ENCODE data around the gene PRKN.

The PRKN gene

DNA sequence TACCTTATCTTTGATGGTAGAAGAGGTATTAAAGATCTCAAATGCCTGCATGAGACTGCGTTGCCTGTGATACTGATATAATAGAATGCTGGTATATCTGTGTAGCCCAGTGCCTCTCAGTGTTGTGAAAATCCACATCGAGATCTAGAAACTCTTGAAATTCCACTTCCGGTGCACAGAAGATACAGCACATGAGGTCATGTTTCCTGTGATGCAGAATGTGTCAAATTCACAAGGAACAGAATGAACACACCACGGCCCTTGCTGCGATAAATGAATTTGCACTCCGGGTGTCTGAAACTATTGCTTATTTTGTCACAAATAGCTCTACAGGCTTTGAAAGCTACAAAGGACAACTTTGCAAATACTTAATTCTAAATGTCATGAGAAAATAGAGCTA, 765.8 kb downstream of the PRKN start:
- TF ChIP-seq CTCF (IDR thresholded peaks at IDR 0.05; ENCODE audit: low read length, missing control alignments): no peak
- H3K4me3 ChIP-seq (replicated peaks; ENCODE audit: low read depth, low read length): no peak overlapping the region
- no peak for DNase-seq (ENCODE audit: low read depth)

DNA sequence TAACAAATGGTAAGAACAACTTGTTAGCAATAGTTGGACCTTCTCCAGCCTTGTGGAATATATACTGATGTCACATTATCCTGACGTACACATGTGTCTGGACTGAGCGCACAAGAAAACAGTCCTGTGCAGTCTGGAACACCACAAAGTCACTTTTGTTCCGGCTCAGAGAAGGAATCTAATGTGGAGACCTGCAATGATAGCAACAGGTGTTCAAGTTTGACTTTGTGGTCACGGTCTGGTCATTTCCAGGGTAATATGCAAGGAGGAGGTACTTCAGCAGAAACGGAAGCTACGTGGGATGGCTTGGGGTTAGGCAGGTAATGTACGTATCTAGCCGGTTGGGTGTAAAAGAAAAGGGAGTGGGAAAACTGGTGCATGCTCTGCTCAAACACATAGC, 766.5 kb downstream of the PRKN start:
- no peak for TF ChIP-seq CTCF (IDR thresholded peaks at IDR 0.05; ENCODE audit: low read length, missing control alignments)
- H3K4me3 ChIP-seq (replicated peaks; ENCODE audit: low read depth, low read length): no peak overlapping the region
- DNase-seq (ENCODE audit: low read depth): no peak

GRCh38 chr6:161959072-161959471, 768.5 kb downstream of the PRKN start:
- DNase-seq (ENCODE audit: low read depth): no peak
- H3K4me3 ChIP-seq (replicated peaks; ENCODE audit: low read depth, low read length): no peak overlapping the region
- TF ChIP-seq CTCF (IDR thresholded peaks at IDR 0.05; ENCODE audit: low read length, missing control alignments): no peak

DNA sequence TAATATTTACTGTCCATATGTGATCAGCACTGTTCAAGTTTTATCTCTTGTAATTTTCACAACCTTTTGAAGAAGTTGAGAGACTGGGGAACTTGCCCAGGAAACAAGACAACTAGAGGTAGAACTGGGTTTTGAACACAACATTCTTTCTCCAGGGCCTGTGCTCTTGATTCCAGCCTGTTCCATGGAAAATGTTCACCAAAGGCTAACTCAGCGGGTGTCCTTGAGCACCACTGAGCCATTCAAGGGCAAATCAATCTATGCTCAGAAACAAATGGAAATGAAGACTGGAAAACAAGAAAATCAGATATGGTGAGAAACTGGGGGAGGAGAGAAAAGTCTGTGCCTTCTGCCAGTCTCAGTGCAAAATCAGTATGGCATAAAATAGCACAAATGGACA, 771.5 kb downstream of the PRKN start:
- DNase-seq (ENCODE audit: low read depth): no peak
- no peak for TF ChIP-seq CTCF (IDR thresholded peaks at IDR 0.05; ENCODE audit: low read length, missing control alignments)
- no peak overlapping the region for H3K4me3 ChIP-seq (replicated peaks; ENCODE audit: low read depth, low read length)

DNA sequence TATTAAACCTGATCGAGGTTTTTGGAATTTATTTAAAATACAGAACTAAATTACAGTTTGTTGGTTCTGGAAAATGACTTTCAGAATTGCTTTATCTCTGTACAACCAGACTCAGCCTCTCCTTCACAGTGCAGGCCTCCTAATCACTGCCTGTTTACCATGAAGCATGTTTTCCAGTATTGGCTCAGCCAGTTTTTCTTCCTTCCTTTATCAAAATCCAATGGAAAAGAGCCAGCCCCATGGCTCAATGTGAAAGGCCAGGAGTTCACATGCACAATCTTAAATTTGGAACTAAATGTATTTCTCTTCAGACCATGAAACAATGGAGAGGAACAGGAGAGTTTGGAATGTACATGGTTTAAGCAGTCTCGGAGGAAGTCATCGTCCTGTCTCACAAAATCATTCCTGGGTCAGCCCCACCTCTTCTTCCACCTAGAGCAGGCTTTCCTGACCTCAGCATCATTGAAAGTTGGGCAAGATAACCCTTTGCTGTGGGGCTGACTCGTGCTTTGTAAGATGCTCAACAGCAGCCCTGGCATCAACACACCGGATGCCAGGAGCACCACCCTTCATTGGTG, 772.8 kb downstream of the PRKN start:
- H3K4me3 ChIP-seq (replicated peaks; ENCODE audit: low read depth, low read length): no peak overlapping the region
- no peak for TF ChIP-seq CTCF (IDR thresholded peaks at IDR 0.05; ENCODE audit: low read length, missing control alignments)
- no peak for DNase-seq (ENCODE audit: low read depth)

GRCh38 chr6:161954077-161954476, 773.5 kb downstream of the PRKN start:
- TF ChIP-seq CTCF (IDR thresholded peaks at IDR 0.05; ENCODE audit: low read length, missing control alignments): no peak
- no peak overlapping the region for H3K4me3 ChIP-seq (replicated peaks; ENCODE audit: low read depth, low read length)
- DNase-seq (ENCODE audit: low read depth): no peak

DNA sequence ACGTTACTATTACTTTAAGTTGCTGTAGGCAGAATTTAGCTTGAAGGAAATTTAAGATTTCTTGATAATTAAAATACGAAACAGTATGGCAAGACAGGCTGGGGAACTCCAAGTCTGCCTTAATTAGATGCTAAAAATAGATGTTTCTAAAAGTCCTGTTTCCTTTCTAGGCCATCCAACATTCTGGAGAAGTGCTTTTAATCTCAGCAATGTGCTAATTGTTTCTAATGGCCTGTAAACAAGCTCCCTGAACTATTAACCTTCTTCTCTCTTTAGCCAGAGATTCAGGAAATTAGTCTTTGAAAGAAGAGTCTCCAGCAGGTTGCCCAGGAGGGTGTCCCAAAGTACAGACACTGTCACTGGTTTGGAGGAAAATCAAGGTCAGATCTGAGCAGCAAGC, 776.4 kb downstream of the PRKN start:
- no peak for TF ChIP-seq CTCF (IDR thresholded peaks at IDR 0.05; ENCODE audit: low read length, missing control alignments)
- H3K4me3 ChIP-seq (replicated peaks; ENCODE audit: low read depth, low read length): no peak overlapping the region
- no peak for DNase-seq (ENCODE audit: low read depth)
